GM19023 (cell line): ENCODE data around the gene MCTP1.

Experiments
- ATAC-seq: cut with Tn5 transposase; IDR thresholded peaks from one replicate; pipeline ENCODE4 v1.9.1; 2021; ENCODE audit warnings: mild to moderate bottlenecking, moderate library complexity; ENCODE audit not compliant: unreplicated experiment

MCTP1 gene

GRCh38 chr5:95080030-95080429 is 204.9 kb downstream of the MCTP1 start:
- no peak for ATAC-seq

- ATAC-seq = no peak
Measured at GRCh38 chr5:95078868-95079267, 206.0 kb downstream of the MCTP1 start.

GRCh38 chr5:95076395-95077185 is 208.3 kb downstream of the MCTP1 start:
- ATAC-seq = no peak

- no peak for ATAC-seq
Measured at GRCh38 chr5:95075111-95075510, 209.8 kb downstream of the MCTP1 start.

GRCh38 chr5:95072281-95072680 is 212.6 kb downstream of the MCTP1 start:
- no peak for ATAC-seq

GRCh38 chr5:95070866-95071265 is 214.0 kb downstream of the MCTP1 start:
- ATAC-seq = no peak

GRCh38 chr5:95070453-95070852 is 214.4 kb downstream of the MCTP1 start:
- no peak for ATAC-seq

GRCh38 chr5:95069948-95070347 is 214.9 kb downstream of the MCTP1 start:
- no peak for ATAC-seq

- ATAC-seq = no peak
Measured at GRCh38 chr5:95069021-95069420, 215.9 kb downstream of the MCTP1 start.

- ATAC-seq = no peak
Measured at GRCh38 chr5:95068289-95068910, 216.5 kb downstream of the MCTP1 start.

- no peak for ATAC-seq
Measured at GRCh38 chr5:95066048-95066447, 218.8 kb downstream of the MCTP1 start.

GRCh38 chr5:95063492-95063891 is 221.4 kb downstream of the MCTP1 start:
- no peak for ATAC-seq

- ATAC-seq = no peak
Measured at GRCh38 chr5:95060098-95060497, 224.8 kb downstream of the MCTP1 start.

- ATAC-seq = no peak
Measured at GRCh38 chr5:95059636-95060035, 225.3 kb downstream of the MCTP1 start.

GRCh38 chr5:95057615-95058014 is 227.3 kb downstream of the MCTP1 start:
- ATAC-seq = no peak

GRCh38 chr5:95053253-95053652 is 231.6 kb downstream of the MCTP1 start:
- no peak for ATAC-seq

GRCh38 chr5:95050708-95051107 is 234.2 kb downstream of the MCTP1 start:
- no peak for ATAC-seq

GRCh38 chr5:95048628-95049027 is 236.3 kb downstream of the MCTP1 start:
- ATAC-seq = no peak

- no peak for ATAC-seq
Measured at GRCh38 chr5:95045181-95045965, 239.5 kb downstream of the MCTP1 start.

- no peak for ATAC-seq
Measured at GRCh38 chr5:95044096-95044495, 240.8 kb downstream of the MCTP1 start.

GRCh38 chr5:95043648-95044047 is 241.2 kb downstream of the MCTP1 start:
- no peak for ATAC-seq

- no peak for ATAC-seq
Measured at GRCh38 chr5:95043234-95043633, 241.7 kb downstream of the MCTP1 start.
